OCI-LY1 (cell line): ENCODE results near the gene MRPL19.

Source experiments
- H2AFZ ChIP-seq: fragments of 200-600 bp; sonication (generic), shearing (Covaris generic); 2 replicates; pipeline ENCODE4 v1.6.0; 2014; ENCODE audit warnings: antibody characterized with exemption, mild to moderate bottlenecking, low read length
- H3F3A ChIP-seq: fragments of 200-600 bp; sonication (generic), shearing (Covaris generic); 2 replicates; pipeline ENCODE4 v1.6.0; 2014; ENCODE audit warnings: mild to moderate bottlenecking, antibody characterized with exemption, low read length, moderate library complexity; ENCODE audit not compliant: insufficient read depth
- H3K27ac ChIP-seq: fragments of 200-600 bp; sonication (generic); 2 replicates; pipeline ENCODE4 v1.5.1; 2014; ENCODE audit warnings: low read length, mixed run types, mild to moderate bottlenecking, low read depth; ENCODE audit not compliant: poor library complexity, severe bottlenecking
- H3K27me3 ChIP-seq: fragments of 200-600 bp; sonication (generic); 2 replicates; pipeline ENCODE4 v1.6.0; 2014; ENCODE audit warnings: antibody characterized with exemption, mild to moderate bottlenecking, low read length, moderate library complexity; ENCODE audit not compliant: insufficient read depth
- H3K36me3 ChIP-seq: fragments of 200-600 bp; sonication (generic); 2 replicates; pipeline ENCODE4 v1.6.1; 2014; ENCODE audit warnings: mild to moderate bottlenecking, antibody characterized with exemption, low read length, moderate library complexity, mixed read lengths; ENCODE audit not compliant: insufficient read depth
- H3K4me1 ChIP-seq: fragments of 200-600 bp; sonication (generic); 2 replicates; pipeline ENCODE4 v1.5.1; 2014; ENCODE audit warnings: mild to moderate bottlenecking, low read length, moderate library complexity; ENCODE audit not compliant: insufficient read depth, severe bottlenecking
- H3K4me2 ChIP-seq: fragments of 200-600 bp; sonication (generic), shearing (Covaris generic); 2 replicates; pipeline ENCODE4 v1.6.1; 2014; ENCODE audit warnings: low read length
- H3K4me3 ChIP-seq: fragments of 200-600 bp; sonication (generic); 2 replicates; pipeline ENCODE4 v1.5.1; 2014; ENCODE audit warnings: low read length, low read depth, mild to moderate bottlenecking, mixed read lengths; ENCODE audit not compliant: poor library complexity, severe bottlenecking
- H3K79me2 ChIP-seq: fragments of 200-600 bp; shearing (Covaris generic); 2 replicates; pipeline ENCODE4 v1.6.1; 2016; ENCODE audit warnings: mixed run types, low read length, mixed read lengths; ENCODE audit not compliant: insufficient read depth
- H3K9ac ChIP-seq: fragments of 200-600 bp; sonication (generic), shearing (Covaris generic); 2 replicates; pipeline ENCODE4 v1.6.1; 2014; ENCODE audit warnings: mild to moderate bottlenecking, low read length, mixed read lengths
- H3K9me2 ChIP-seq: fragments of 200-600 bp; sonication (generic), shearing (Covaris generic); 2 replicates; pipeline ENCODE4 v1.6.1; 2014; ENCODE audit warnings: low read depth, mild to moderate bottlenecking, low read length, mixed read lengths
- H3K9me3 ChIP-seq: fragments of 200-600 bp; shearing (Covaris generic); 2 replicates; pipeline ENCODE4 v1.6.1; 2014; ENCODE audit warnings: low read length, mixed read lengths
- H4K20me1 ChIP-seq: fragments of 200-600 bp; sonication (generic), shearing (Covaris generic); 2 replicates; pipeline ENCODE4 v1.6.0; 2016; ENCODE audit warnings: mild to moderate bottlenecking, low read length; ENCODE audit not compliant: insufficient read depth
- EZH2 ChIP-seq: fragments of 200-600 bp; sonication (generic), shearing (Covaris generic); IDR thresholded peaks from 2 replicates; pipeline ENCODE4 v1.8.0; 2017; ENCODE audit warnings: borderline replicate concordance, mixed run types, mild to moderate bottlenecking, antibody characterized with exemption, low read length, moderate library complexity, mixed read lengths
- TF ChIP-seq, protein P1 (sequence below): fragments of 200-600 bp; sonication (generic), shearing (Covaris generic); IDR thresholded peaks from 2 replicates; pipeline ENCODE4 v1.5.1; 2017; ENCODE audit warnings: mild to moderate bottlenecking, antibody characterized with exemption, low read length, moderate library complexity, mixed read lengths

Gene MRPL19

DNA sequence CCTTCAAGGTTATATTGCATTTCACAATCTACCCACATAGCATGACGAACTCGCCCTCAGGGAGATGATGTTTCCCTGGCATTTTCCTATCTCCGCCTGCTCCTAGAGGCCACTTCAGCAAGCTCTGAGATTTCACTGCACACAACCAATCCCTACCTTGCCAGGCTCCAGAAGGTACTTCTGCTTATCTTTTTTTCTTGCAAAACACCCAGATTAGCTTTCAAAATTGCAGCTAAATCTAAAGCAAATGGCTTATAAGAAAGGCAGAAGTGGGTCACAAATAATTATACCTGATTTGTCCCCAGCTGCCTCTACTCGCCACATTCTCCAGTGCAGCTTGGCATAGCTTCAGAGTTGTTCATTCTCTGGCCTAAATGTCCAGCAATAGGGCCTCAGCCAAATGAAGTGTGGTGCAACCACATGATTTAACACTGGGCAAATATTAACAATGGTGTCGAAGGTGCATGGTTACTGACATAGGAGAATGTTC is 32.4 kb upstream of the MRPL19 start:
- no peaks in the 10 kb centered on the region for H3K9me2 ChIP-seq
- H2AFZ ChIP-seq: no peak overlapping the region
- H3K9me3 ChIP-seq: no peaks in the 10 kb centered on the region
- no peaks in the 10 kb centered on the region for H3F3A ChIP-seq
- no peaks in the 10 kb centered on the region for H4K20me1 ChIP-seq
- no peaks in the 10 kb centered on the region for H3K4me1 ChIP-seq
- H3K9ac ChIP-seq: no peak overlapping the region
- no peak overlapping the region for H3K27ac ChIP-seq
- no peaks in the 10 kb centered on the region for H3K27me3 ChIP-seq
- no peak overlapping the region for H3K4me3 ChIP-seq
- H3K79me2 ChIP-seq: no peaks in the 10 kb centered on the region
- no peaks in the 10 kb centered on the region for H3K36me3 ChIP-seq
- TF ChIP-seq, protein P1, sequence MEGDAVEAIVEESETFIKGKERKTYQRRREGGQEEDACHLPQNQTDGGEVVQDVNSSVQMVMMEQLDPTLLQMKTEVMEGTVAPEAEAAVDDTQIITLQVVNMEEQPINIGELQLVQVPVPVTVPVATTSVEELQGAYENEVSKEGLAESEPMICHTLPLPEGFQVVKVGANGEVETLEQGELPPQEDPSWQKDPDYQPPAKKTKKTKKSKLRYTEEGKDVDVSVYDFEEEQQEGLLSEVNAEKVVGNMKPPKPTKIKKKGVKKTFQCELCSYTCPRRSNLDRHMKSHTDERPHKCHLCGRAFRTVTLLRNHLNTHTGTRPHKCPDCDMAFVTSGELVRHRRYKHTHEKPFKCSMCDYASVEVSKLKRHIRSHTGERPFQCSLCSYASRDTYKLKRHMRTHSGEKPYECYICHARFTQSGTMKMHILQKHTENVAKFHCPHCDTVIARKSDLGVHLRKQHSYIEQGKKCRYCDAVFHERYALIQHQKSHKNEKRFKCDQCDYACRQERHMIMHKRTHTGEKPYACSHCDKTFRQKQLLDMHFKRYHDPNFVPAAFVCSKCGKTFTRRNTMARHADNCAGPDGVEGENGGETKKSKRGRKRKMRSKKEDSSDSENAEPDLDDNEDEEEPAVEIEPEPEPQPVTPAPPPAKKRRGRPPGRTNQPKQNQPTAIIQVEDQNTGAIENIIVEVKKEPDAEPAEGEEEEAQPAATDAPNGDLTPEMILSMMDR: no peak
- TF ChIP-seq EZH2: no peak
- H3K4me2 ChIP-seq: no peak overlapping the region

DNA sequence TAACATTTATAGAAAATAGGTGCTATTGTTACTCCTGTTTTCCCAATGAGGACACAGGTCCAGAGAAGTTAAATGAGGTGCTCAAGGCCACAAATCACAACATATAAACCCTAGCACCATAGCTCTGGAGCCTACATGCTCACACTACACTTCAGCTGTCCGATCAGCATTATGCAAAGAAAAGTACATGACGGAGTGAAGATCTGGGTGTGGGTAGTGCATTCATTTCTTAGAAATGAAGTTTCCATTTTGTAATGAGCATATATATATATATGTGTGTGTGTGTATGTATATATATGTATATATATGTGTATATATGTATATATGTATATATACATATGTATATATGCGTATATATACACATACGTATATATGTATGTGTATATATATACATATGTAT is 30.2 kb upstream of the MRPL19 start:
- Histone ChIP-seq H2AFZ (no peak overlapping the region), H3K4me1 (no peaks in the 10 kb centered on the region), H3K4me3 (no peak overlapping the region), H3F3A (no peaks in the 10 kb centered on the region), H3K36me3 (no peaks in the 10 kb centered on the region), H3K27ac (no peak overlapping the region), H4K20me1 (no peaks in the 10 kb centered on the region), H3K9me3 (no peaks in the 10 kb centered on the region), H3K9ac (no peak overlapping the region), H3K27me3 (no peaks in the 10 kb centered on the region), H3K79me2 (no peaks in the 10 kb centered on the region), H3K4me2 (no peak overlapping the region), H3K9me2 (no peaks in the 10 kb centered on the region)
- no peak for TF ChIP-seq EZH2
- TF ChIP-seq, protein P1: no peak

DNA sequence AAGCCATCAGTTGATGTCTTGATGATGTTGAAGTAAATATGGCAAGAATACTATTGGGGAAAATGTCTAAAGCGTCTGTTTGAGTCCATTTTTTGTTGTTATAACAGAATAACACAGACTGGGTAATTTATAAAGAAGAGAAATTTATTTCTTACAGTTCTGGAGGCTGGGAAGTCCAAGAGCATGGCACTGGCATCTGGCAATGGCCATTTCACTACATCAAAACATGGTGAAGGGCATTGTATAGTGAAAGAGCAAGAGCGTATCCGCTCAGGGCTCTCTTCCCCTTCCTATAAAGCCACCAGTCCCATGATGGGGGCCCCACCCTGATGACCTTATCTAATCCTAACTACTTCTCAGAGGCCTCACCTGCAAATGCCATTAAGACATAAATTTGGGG is 29.6 kb upstream of the MRPL19 start:
- no peaks in the 10 kb centered on the region for H3K9me2 ChIP-seq
- H3K9ac ChIP-seq: no peak overlapping the region
- no peak overlapping the region for H3K4me2 ChIP-seq
- H2AFZ ChIP-seq: no peak overlapping the region
- no peaks in the 10 kb centered on the region for H3K36me3 ChIP-seq
- H3F3A ChIP-seq: no peaks in the 10 kb centered on the region
- H4K20me1 ChIP-seq: no peaks in the 10 kb centered on the region
- no peaks in the 10 kb centered on the region for H3K79me2 ChIP-seq
- no peaks in the 10 kb centered on the region for H3K27me3 ChIP-seq
- H3K27ac ChIP-seq: no peak overlapping the region
- H3K4me3 ChIP-seq: no peak overlapping the region
- no peak for TF ChIP-seq EZH2
- TF ChIP-seq, protein P1: no peak
- no peaks in the 10 kb centered on the region for H3K4me1 ChIP-seq
- no peaks in the 10 kb centered on the region for H3K9me3 ChIP-seq
